AG04449 (cell line): ENCODE measurements around the gene PDXP.

Source experiments
- CTCF ChIA-PET: fragments of 350-600 bp; formaldehyde crosslinking; extraction: SDS; loops from one replicate; lab custom pipeline; 2021; ENCODE audit warnings: antibody characterized with exemption; lab: Yijun Ruan, JAX
- POLR2A ChIA-PET: fragments of 400-600, 350-600 bp; formaldehyde crosslinking; extraction: SDS; loops from one replicate; lab custom pipeline; 2020; ENCODE audit warnings: antibody characterized with exemption, inconsistent platforms; lab: Yijun Ruan, JAX
- DNase-seq: peaks from one replicate; pipeline ENCODE4 v3.0.0-alpha.2; 2010; ENCODE audit warnings: low read depth, low spot score
- H3K4me3 ChIP-seq: 2 replicates; pipeline ENCODE4 v1.5.1; 2011; ENCODE audit warnings: low read depth, mild to moderate bottlenecking, control low read depth, low read length
- CTCF ChIP-seq: IDR thresholded peaks from one replicate; pipeline ENCODE4 v1.5.1; 2011; ENCODE audit warnings: mild to moderate bottlenecking, moderate library complexity, low read length, control low read depth, inconsistent platforms; ENCODE audit not compliant: insufficient read depth; ENCODE audit errors: missing control alignments

The PDXP gene

GRCh38 chr22:37643225-37643847, 15.2 kb upstream of the PDXP start:
- TF ChIP-seq CTCF: peak; percentile 89

GRCh38 chr22:37647317-37647716, 11.2 kb upstream of the PDXP start:
- no peak for TF ChIP-seq CTCF
- CTCF ChIA-PET: interaction anchor here (1.0 to 18.2 kb wide), 2 partner anchors 24 to 171 kb away, joined by 4 to 454 read pairs; no protein-coding TSS in a partner anchor
- POLR2A ChIA-PET: interaction anchor here (0.9 kb wide), 1 partner anchor 34 kb away, joined by 3 read pairs; no protein-coding TSS in a partner anchor
- no peak overlapping the region for H3K4me3 ChIP-seq
- DNase-seq: no peak

More at GRCh38 chr22:37643225-37643847, 15.2 kb upstream of the PDXP start:
- H3K4me3 ChIP-seq: no peak overlapping the region
- no peak for DNase-seq
- ChIA-PET CTCF (interaction anchor here (0.6 to 18.2 kb wide), 40 partner anchors 18 to 220 kb away, joined by 3 to 454 read pairs (median 6); partner anchors contain the start of genes GCAT, LGALS1, NOL12 and PDXP), POLR2A (interaction anchor here (0.6 to 4.2 kb wide), 11 partner anchors 9 to 109 kb away, joined by 3 to 49 read pairs (median 4); partner anchors contain the start of genes LGALS1, NOL12 and PDXP)

- ChIA-PET POLR2A (interaction anchor here (0.9 kb wide), 1 partner anchor 33 kb away, joined by 3 read pairs; no protein-coding TSS in a partner anchor), CTCF (interaction anchor here (0.8 to 18.2 kb wide), 4 partner anchors 9 to 170 kb away, joined by 3 to 454 read pairs (median 6); no protein-coding TSS in a partner anchor)
- no peak for DNase-seq
- TF ChIP-seq CTCF: no peak
- no peak overlapping the region for H3K4me3 ChIP-seq
Measured at GRCh38 chr22:37647928-37648327, 10.6 kb upstream of the PDXP start.

GRCh38 chr22:37650463-37651136, 7.9 kb upstream of the PDXP start:
- no peak for DNase-seq
- ChIA-PET CTCF (interaction anchor here (1.3 to 26.0 kb wide), 2 partner anchors 11 to 144 kb away, joined by 3 to 430 read pairs; partner anchors contain the start of gene SH3BP1), POLR2A (interaction anchor here (1.2 kb wide), 1 partner anchor 8 kb away, joined by 3 read pairs; the partner anchor contains the start of gene PDXP)
- no peak for TF ChIP-seq CTCF
- no peak overlapping the region for H3K4me3 ChIP-seq

GRCh38 chr22:37654563-37655251, 3.8 kb upstream of the PDXP start:
- CTCF ChIA-PET: interaction anchor here (26.0 kb wide), 1 partner anchor 15 kb away, joined by 430 read pairs; the partner anchor contains the start of gene SH3BP1
- TF ChIP-seq CTCF: no peak
- H3K4me3 ChIP-seq: no peak overlapping the region
- no peak for DNase-seq
- POLR2A ChIA-PET: no interaction called here
